ENCODE measurements around the gene SRGAP1.
"Not testable (repeated sequence)": the region's sequence is repeated elsewhere in the genome, so short reads cannot be mapped to it uniquely, and the experiment has no call there.

SRGAP1 gene

DNA sequence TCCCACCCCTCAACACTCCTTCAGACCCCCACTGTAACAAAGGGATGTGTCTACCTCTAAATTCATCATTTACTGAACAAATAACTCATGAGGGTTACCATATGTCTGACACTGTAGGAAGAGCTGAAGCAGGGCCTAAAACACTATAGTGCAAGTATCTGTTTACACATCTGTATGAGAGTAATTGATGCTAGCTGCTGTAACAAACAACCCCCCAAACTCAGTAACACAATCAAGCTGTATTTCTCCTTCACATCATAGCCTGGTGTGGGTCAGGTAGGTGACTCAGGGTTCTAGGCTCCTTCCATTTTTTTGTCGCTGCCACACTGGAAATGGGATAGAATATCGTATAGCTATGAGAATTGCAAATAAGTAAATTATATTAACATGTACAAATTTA lies 312.6 kb downstream of the SRGAP1 start:
- no peak for DNase-seq (ENCODE audit: low read depth in 2 of 2, low spot score in 1 of 2)

DNA sequence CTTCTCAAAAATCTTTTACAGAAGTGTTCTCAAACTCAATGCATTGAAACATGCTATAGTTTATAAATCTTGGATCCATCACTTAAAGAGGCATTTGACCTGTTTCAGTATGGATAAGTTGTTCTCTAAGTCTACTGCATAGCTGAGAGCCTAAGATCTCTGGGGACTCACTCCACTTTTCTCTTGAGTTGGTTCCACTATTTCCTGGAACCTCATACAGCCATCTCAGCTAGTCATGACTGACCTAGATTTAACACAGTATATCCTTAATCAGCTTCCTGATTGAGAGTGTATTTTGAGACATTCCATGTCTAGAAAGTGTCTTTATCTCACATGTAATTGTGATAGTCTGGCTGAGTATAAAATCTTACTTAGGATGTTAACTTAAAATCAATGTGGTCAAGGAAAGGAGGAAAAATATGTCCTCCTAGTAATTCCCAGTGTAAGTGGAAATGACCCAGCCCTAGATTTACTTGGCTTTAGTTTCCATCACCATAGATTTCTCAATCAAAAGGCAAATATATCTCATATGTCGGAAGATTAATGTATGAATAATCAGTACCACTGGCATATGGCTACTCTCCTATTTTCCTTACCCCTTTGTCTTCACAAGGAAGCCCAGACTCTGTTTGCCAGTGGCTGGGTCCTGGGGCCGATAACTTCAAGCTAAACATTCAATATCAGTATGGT lies 315.7 kb downstream of the SRGAP1 start:
- no peak for DNase-seq (ENCODE audit: low read depth in 2 of 2, low spot score in 1 of 2)

DNA sequence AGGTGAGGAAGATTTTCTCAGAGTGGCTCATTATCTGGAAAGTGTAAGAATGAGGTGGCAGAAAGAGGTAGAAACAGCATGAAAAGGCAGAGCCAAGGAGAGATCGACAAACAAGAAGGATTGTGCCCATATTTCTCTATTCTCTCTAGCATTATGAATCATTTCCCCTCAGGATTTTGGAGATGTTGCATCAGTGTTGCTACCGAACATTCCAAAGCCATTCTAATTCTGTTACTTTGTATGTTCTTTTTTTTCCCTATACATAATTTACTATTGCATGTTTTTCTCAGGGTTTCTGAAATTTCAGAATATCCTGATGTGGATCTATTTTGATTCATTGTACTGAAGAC lies 316.2 kb downstream of the SRGAP1 start:
- no peak for DNase-seq (ENCODE audit: low read depth in 2 of 2, low spot score in 1 of 2)

DNA sequence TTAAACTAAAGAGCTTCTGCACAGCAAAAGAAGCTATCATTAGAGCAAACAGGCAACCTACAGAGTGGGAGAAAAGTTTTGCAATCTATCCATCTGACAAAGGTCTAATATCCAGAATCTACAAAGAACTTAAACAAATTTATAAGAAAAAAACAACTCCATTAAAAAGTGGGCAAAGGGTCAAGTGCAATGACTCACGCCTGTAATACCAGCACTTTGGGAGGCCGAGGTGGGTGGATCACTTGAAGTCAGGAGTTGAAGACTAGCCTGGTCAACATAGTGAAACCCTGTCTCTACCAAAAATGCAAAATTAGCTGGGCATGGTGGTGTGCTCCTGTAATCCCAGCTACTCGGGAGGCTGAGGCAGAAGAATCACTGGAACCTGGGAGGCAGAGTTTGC lies 322.1 kb downstream of the SRGAP1 start:
- not testable (repeated sequence) for DNase-seq (ENCODE audit: low read depth in 2 of 2, low spot score in 1 of 2)

GRCh38 chr12:64167041-64167440 lies 322.5 kb downstream of the SRGAP1 start:
- not testable (repeated sequence) for DNase-seq (ENCODE audit: low read depth in 2 of 2, low spot score in 1 of 2)

GRCh38 chr12:64170024-64170423 lies 325.5 kb downstream of the SRGAP1 start:
- no peak for DNase-seq (ENCODE audit: low read depth in 2 of 2, low spot score in 1 of 2)

DNA sequence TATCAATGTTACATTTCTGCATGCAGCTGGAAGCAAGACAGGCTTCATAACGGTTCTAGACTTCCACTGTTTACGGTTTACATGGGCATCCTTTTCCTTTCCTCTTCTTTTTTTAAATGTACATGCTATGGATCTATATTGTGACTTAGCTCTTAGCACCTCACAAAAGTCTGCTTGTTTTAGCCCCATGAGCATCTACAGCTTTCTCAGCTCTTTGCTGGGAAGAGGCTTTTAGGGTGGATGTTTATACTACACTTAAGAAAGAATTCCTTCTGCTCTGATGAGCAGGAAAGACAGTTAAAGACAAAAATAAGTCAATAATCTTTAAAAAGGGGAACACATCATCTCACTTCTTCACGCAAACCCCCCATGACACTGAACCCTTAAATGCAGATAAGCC lies 326.2 kb downstream of the SRGAP1 start:
- DNase-seq (ENCODE audit: low read depth in 2 of 2, low spot score in 1 of 2): no peak

DNA sequence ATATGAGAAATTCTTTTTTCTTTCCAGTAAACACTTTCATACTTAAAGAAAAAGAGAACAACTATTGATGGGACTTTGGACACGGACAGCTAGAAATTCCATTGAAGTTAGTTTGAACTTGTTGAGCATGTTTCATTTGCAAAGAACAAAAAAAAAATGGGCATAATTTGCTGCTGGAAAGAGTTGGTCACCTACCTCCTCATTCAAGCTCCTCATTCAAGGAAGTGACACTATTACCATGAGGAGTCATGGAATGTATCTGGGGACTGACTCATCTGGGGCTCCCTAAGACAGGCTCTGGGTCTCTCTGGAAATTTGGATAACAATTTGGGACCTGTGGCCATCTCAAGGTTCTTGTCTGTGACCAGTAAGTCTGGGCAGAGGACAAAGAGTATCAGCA lies 327.2 kb downstream of the SRGAP1 start:
- DNase-seq (ENCODE audit: low read depth in 2 of 2, low spot score in 1 of 2): no peak

- no peak for DNase-seq (ENCODE audit: low read depth in 2 of 2, low spot score in 1 of 2)
Measured at GRCh38 chr12:64172143-64172970, 327.9 kb downstream of the SRGAP1 start.

- DNase-seq (ENCODE audit: low read depth in 2 of 2, low spot score in 1 of 2): no peak
Measured at GRCh38 chr12:64173456-64173855, 329.0 kb downstream of the SRGAP1 start.

DNA sequence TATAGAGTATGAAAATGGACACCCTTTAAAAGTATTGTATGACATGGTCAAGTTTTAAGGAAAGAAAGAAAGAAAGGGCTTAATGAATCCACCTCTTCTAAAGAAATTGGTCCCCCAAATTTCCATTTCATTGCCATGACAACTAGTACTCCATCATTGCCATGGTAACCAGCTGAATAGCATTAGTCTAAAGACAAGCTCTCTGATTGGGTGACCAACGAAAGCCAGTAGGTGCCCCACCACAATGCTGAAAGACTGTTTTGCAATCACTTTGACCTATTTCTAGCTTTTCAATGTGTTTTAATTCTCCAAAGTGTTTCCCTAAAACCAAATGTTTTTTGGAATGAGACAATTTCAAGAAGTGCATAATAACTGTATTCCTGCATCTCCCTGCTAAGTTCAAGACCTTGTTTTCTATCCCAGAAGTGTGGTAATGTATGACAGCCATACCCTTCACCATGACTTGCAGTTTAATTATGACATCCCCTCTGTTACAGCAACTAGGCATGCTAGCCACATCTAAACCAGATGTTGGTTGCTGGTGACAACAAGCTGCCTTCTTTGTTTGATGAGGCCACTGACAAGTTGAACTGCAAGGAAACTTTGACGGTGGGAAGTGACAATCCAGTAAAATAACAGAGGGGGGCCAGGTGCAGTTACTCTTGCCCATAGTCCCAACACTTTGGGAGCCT lies 330.9 kb downstream of the SRGAP1 start:
- DNase-seq (ENCODE audit: low read depth in 2 of 2, low spot score in 1 of 2): no peak

DNA sequence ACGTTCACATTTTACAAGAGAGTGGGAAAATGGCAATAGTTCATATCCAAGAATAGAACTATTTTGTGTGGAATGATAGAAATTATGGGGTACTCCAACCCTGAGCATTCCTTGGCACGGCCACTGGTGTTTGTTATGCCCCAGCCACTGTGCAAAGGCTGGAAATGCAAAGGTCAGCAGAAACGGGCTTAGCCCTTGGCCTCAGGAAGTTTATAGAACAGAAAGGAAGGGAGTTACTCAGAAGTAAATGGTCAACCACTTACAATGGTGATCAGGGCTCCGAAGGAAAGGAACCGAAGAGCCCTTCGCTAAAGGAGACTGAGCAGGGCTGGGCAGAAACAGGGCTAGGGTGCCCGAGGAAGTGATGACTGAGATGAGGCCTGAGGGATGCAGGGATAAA lies 332.5 kb downstream of the SRGAP1 start:
- DNase-seq (ENCODE audit: low read depth in 2 of 2, low spot score in 1 of 2): no peak

- DNase-seq (ENCODE audit: low read depth in 2 of 2, low spot score in 1 of 2): no peak
Measured at GRCh38 chr12:64178122-64178521, 333.6 kb downstream of the SRGAP1 start.

GRCh38 chr12:64180951-64181350 lies 336.5 kb downstream of the SRGAP1 start:
- no peak for DNase-seq (ENCODE audit: low read depth in 2 of 2, low spot score in 1 of 2)

- DNase-seq (ENCODE audit: low read depth in 2 of 2, low spot score in 1 of 2): no peak
Measured at GRCh38 chr12:64181430-64182291, 337.2 kb downstream of the SRGAP1 start.

DNA sequence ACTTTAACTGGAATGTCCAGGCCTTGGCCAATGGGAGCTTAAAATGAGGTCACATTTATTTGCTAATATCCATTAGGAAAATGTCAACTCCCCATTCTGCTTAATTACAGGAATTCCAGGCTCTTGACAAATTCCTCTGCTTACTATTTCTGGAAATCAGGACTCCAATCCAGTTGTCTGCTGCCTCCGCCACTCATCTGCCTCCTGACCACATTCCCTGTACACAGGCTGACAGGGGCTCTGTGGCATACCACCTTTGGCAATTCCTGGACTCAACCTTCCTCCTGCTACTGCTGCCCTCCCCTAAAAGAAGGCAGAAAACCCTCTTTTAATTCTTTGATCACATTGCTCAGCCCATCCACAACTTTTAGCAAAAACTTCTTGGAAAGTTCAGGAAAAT lies 339.7 kb downstream of the SRGAP1 start:
- no peak for DNase-seq (ENCODE audit: low read depth in 2 of 2, low spot score in 1 of 2)

- no peak for DNase-seq (ENCODE audit: low read depth in 2 of 2, low spot score in 1 of 2)
Measured at GRCh38 chr12:64186789-64187188, 342.3 kb downstream of the SRGAP1 start.

- no peak for DNase-seq (ENCODE audit: low read depth in 2 of 2, low spot score in 1 of 2)
Measured at GRCh38 chr12:64187370-64187769, 342.9 kb downstream of the SRGAP1 start.

GRCh38 chr12:64187794-64188193 lies 343.3 kb downstream of the SRGAP1 start:
- no peak for DNase-seq (ENCODE audit: low read depth in 2 of 2, low spot score in 1 of 2)

DNA sequence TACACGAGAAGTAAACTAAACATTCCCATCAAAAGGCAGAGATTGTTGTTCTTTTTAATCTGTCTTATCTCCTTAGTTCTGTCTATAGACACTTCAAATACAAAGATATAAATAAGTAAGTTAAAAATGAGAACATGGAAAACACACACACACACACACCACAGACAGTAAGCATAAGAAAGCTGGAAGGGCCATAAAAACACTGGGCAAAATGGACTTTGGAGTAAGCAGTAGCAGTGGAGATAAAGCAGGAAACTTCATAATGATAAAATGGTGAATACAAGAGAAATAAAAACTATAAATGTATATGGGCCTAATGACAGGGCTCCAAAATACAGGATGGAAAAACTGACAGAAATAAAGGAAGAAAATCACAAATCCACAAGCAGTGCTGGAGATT lies 345.0 kb downstream of the SRGAP1 start:
- no peak for DNase-seq (ENCODE audit: low read depth in 2 of 2, low spot score in 1 of 2)

DNA sequence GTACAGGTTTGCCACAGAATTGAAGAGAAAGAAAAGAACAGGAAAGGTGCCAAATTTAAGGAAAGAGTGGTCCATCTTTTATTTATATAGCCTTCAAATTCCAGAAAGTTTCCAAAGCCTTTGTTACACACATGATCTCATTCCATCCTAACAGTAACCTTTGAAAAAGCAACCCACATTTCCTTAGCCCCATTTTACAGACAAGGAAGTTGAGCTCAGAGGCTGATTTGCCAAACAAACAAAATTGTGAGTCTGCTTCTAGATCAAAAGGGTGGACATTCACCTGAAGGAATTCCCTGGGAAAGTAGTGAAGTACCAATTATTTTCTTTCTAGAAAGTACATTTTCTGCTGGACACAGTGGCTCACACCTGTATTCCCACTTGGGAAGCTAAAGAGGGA lies 345.6 kb downstream of the SRGAP1 start:
- no peak for DNase-seq (ENCODE audit: low read depth in 2 of 2, low spot score in 1 of 2)
